NCI-H1105 (cell line): ENCODE results near the gene PTPN7.
"Not testable (repeated sequence)": the region's sequence is repeated elsewhere in the genome, so short reads cannot be mapped to it uniquely, and the experiment has no call there.

Experiments
- DNase-seq: peaks from one replicate; lab custom pipeline; 2025; lab: John Stamatoyannopoulos, UW

The PTPN7 gene

DNA sequence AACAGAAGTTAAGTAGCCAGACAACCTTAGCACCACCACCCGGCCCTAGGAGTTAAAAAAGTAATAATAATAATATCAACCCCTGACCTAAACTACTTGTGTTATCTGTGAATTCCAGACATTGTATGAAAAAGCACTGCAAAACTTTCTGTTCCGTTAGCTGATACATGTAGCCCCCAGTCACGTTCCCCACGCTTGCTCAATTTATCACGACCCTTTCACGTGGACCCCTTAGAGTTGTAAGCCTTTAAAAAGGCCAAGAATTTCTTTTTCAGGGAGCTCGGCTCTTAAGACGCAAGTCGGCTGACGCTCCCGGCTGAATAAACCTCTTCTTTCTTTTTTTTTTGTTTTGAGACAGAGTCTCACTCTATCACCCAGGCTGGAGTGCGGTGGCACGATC is 6.7 kb upstream of the PTPN7 start:
- DNase-seq, result not testable (repeated sequence)

DNA sequence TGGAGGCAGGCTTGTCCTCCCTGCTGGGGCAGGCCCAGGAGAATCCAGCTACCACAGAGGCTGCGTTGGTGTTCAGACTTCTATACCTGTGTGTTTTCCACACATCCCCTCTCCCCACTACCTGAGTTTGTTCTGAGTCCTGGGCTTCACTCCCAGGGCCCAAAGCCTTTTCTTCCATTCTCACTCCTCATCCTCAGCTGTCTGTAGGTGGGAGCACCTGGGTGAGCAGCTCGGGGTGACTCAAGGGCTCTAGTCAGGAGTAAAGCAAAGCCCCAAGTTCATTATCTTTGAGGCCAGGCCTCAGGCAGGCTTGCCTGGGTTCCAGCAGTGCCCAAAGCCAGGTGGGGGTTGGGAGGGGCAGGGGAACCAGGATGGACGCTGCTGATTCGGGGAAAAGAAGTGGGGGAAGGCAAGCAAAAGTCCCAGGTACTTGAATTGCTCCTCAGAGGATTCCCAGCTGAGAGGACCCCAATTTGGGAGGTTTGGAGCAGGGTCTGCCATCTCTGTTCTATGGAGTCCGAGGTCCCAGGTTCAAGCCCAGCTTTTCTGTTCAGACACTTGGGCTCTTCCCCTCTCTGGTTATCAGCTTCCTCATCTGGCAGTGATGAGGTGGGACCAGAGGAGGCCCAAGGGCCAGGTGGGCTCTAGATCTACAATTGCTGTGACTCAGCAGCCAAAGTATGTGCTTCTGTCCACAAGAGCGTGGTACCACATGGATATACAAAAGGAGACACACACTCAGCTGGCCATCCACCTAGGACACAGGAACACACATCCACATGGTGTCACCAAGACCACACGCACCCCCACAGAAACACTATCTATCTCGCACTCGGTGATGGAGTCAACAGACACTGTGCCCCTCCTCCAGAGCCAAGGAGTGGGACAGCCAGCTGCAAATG is 5.8 kb upstream of the PTPN7 start:
- no peak for DNase-seq

DNA sequence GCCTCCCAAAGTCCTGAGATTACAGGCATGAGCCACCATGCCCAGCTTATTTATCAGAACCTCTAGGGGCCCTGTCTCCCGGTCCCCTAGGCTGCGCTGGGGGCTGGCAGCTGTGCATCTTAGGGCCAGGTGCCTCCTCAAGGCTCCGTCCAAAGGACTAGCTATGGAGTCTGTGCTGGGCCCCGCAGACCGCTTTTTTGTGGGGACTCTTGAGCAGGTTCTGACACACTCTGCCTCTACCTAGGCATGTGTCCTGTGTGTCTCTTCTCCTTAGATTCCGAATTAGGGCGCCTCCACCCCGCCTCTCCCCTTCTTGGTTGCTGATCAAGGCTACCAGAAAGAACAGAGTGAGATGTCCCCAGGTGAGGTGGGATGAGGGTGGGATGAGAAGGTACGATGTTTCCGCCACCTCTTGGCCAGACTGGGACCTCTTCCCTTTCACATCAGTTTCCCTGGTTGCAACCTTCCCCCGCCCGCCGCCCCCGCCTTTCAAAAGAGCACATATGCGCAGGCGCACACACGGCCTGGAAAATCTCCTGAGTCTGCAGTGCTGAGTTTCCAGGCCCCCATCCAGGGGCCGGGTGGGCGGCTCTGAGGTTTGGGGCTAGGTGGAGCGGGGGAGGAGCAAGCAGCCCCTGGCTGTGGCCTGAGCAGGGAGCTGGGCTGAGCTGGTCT is 5.0 kb upstream of the PTPN7 start:
- DNase-seq, result no peak

DNA sequence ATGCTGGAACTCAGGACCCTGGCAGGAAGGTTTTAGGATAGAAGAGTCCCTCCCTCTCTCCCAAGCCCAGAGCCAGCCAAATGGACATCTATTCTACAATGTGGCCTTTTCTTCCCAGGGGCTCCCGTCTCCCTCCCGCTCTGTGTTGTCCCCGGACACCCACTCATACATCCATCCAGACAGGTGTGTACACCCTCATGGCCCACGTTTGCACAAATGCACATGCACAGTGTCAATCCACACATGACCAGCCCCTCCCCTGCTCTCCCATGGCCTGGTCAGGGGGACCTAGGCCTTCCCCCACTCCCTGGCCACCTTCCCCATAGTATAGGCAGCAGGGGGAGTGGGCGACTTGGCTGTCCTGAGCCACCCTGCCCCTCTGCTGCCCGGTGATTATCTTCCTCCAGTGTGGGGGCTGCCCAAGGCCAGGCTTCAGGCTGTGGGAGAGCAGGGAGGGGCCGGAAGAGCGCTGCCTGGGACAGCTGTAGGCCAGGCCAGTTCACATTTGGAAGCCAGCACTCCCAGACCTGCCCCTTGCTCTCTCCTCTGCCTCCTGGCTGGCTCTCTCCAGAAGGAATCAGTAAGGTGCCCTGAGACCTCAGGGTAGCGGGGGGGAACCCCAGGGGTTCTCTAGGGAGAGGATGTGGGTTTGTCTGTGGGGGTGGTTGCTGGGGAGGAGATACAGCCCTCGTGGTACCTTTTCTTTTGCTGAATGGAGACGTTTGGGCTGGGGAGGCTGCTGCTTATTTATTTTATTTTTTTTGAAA is 4.1 kb upstream of the PTPN7 start:
- DNase-seq, result no peak

DNA sequence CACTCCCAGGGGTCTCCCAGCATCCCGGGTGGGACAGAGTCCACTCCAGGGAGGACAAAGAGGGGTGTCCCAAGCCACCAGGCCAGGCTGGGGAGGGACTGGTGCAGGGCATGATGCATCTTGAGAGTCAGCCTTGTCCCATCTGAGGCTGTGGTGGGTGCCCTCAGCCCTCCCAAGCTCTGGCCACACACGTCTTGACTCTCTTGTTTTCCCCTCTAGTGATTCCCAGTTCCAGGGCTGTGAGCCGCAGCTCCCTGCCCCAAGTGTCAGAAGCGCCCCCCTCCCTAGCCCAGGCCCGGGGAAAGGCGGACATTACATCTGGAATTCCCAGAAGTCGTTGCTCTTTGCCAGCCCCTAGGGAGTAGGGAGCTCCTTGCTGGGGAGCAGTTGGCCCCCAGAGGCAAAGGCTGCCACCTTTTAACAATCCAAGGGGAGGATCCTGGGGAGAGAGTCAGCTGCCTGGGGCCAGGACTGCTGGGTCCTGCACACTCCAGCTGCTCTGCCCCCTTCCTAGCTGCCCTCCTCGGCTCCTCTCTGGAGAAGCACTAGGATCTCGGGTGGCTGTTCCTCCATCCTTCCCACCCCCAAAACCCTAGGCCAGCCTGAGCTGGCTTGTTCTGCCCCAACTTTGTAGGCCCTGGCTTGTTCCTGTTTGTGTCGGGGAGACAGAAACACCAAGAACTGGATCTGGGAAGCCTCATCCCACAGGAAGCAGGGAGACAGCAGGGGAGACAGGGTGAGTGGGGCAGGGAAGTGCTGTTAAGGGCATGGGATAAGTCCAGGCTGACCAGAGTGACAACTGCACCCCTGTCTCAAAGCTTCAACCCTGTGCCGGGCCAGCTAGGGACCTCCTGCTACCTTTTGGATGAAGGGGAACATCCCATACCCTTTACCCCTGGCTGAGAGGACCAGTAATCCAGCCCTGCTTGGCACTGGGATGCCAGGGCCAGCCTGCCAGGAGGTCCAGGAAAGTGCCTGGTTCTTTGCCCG is 3.2 kb upstream of the PTPN7 start:
- DNase-seq, result no peak

DNA sequence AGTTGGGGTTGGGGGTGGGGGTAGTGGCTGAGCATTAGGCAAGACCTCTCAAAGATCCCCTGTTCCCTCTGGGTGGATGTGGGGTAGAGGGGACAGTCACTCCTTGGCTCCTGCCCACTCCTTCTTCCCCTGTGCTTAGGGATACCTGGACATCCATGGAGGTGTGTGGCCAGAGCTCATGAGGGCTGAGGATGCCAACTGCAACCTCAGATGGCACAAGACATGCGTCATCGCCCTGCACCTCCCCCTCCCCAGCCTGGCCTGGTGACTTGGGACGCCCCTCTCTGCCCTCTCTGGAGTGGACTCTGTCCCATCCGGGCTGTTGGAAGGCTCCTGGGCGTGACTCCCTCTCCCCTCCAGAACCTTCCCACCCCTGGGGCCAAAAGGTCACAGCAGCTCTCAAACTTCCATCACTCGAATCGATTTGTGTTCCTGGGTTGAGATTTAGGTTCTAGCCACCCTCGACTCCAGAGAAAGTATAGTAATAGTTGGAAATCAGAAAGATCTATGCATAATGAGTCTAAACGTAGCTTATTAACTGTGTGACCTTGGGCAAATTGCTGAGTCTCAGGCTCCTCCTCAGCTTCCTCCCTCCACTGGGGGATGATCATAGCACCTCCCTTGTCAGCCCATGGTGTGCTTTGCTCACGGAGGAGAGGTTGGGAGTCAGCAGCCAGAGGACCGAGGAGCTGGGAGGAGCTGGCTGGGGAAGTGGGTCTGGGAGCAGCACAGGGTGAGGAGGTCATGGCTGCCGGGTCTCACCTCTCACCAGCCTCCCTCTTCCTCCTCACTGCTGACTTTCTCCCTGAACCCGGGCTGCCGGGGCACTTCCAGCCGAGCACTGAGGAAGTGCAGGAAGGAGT is 2.2 kb upstream of the PTPN7 start:
- no peak for DNase-seq

DNA sequence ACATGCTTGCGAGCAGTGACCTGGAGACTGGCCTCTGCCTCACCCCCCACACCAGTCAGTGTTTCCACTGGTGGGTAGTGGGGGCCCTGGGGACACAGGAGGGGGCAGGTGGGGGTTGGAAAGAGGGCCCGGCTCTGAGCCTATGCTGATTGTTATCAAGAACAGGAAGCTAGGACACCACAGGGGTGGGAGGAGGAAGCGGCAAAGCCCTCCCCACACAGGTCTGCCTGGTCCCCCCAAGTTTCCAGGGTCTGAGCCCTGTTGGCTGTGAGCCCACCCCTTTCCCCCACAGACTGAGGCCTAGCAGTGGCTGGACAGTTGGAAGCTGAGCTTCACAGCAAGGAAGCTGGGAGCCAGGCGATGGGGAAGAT is 1.6 kb upstream of the PTPN7 start:
- no peak for DNase-seq

DNA sequence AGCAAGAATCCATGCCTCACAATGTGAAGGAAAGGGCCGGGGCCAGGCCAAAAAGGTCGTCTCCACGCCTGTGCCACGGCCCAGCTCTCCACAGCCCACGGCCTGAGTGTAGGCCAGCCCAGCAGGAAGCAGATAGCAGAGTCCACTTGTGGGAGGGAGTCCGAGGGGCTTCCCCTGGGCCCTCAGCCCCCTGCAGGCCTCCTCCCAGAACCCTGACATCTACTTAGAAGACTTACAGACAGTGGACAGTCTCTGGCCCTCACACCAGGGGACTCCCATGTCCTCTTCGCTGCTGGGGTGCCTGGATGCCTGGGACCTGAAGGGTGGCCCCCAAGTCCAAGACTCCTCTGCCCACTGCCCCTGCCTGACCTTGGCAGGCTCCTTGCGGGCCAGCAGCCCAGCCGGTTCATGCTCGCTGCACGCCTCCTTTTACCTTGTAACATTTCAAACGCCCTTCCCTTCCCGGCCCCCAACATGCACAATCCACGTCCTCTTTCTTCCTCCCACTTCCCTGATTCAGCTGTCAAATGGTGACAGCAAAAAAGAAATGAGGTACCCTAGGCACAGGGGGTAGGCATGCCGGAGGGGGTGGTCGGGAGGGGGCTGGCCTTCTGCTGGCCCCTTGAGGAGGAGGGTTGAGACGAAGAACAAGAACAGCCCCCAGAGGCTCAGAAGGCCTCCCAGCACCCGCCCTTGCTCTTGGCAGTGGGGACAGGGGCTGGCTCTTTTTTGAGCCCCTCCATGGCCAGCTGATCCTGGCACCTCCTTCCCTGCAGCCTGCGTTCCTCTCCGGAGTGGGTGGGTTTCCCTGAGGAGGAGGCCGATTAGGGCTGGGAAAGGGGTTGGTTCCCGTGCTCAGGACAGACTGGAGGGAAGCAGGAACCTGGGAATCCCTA is 997 bp upstream of the PTPN7 start:
- DNase-seq, result no peak

DNA sequence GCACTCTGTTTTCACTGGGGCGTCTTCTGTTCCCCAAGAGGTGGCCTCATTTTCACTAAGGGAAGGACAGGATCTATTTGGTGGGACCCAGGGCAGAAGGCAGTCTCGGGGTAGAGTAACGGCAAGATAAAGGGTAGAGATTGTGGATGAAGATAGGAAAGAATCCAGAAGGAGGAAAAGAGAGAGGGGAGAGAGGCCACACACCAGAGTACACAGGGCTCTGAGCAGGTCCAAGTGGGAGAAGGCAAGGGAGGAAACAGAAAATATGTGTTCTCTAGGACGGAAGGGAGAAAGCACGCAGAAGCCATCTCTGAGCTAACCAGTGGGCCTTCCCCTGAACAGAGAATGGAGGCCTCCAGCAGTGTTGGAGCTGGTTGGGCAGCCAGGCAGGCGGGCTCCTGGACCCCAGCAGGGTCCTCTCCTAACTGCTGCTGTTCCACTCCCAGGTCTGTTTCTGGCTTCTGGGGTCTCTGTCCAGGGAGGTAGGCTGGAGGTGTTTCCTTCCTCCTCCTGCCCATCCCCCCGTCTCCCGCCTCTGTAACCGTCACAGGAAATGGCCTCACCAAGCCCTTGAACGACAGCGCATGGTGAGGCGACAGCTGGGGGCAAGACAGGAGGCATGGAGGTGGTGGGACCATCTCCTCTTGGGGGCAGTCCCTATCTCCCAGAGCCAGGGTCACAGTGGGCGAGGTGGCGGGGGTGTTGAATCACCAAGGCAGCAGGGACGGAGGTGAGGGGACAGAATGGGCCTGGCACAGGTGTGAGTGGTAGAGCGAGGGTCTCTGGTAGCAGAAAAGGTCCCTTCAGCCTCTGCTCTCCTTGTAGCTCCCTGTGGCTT is 649 bp downstream of the PTPN7 start:
- DNase-seq, result no peak

DNA sequence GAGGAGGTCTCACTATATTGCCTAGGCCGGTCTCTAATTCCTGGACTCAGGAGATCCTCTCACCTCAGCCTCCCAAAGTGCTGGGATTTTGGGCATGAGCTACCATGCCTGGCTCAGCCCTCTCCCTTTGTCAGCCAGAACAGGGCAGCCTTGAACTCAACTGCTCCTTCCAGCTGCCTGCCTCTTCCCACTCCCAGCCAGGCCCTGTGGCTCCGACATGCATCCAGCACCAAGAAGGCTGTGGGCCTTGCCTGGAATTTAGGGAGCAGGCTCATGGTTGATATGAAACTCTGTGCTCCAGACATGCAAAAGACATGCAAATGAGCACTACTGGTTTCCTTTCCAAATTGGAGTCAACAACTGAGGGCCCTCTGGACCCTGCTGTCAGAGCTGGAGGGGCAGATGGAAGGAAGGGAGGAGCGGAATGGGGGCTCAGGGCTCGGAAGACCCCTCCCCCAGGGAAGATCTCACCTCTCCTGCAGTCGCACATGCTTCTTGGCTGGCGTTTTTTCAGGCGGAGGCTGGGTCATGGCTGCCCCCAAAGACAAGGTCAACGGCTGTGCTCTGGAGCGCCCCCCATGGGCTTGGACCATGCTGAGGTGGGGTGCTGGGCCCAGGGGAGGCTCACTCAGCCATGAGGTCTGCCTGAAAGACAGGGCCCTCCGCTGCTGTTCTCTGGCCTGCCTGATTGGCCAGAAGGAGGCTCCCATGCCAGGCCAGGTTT is 1.4 kb downstream of the PTPN7 start:
- no peak for DNase-seq

DNA sequence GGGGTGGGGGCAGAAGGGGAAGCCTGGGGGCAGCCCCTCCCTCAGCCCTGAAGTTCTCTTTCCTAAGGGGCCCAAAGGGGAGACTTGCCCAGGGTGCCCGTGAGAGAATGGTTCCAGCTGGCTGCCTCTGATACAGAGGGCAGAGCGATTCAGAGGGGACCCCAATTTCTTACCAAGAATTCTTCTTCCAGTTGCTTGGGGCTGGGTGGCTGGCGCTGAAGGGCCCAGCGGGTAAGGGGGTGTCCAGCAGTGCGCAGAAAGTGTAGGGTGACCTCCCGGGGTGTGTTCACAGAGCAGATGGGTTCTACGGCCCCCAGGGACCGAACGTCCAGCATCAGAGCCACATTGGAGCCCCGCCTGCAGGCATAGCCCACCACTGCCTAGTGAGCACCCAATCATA is 2.5 kb downstream of the PTPN7 start:
- no peak for DNase-seq

DNA sequence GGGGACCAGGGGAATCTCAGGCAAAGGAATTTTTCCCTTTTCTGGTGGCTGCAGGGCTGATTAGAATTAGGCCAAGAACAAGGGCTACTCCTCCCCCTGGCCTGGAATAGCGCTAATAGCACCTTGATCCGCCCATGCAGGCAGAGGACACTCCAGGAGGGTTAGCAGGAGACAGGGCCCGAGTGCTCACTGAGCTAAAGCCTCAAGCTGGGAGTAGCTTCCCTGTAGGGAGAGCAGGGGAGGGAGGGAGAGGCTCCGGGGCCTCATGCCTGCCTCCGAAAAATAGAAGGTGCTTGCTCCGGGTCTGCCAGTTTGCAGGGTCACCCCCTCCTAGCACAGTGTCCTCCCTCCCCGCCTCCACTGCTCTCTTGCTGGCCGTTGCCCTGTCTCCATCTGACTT is 3.8 kb downstream of the PTPN7 start:
- no peak for DNase-seq

DNA sequence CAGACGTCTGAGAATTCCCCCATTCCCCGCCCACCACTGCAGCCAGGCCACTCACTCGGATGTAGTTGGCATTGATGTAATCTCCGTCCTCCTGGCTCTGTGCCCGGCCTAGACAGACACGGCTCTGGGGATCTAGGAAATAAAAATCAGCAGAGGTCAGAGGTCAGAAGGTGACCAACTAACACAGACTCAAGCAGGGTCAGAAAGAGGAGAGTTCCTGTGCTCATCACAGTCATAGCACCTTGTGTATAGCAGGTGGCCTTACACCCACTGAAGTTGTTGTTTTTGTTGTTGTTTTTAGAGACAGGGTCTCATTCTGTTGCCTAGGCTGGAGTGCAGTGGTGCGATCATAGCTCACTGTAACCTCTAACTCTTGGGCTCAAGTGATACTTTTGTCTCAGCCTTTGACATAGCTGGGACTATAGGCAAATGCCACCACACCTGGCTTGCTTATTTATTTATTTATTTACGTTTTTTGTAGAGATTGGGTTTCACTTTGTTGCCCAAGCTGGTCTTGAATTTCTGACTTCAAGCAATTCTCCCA is 4.9 kb downstream of the PTPN7 start:
- DNase-seq, result no peak

DNA sequence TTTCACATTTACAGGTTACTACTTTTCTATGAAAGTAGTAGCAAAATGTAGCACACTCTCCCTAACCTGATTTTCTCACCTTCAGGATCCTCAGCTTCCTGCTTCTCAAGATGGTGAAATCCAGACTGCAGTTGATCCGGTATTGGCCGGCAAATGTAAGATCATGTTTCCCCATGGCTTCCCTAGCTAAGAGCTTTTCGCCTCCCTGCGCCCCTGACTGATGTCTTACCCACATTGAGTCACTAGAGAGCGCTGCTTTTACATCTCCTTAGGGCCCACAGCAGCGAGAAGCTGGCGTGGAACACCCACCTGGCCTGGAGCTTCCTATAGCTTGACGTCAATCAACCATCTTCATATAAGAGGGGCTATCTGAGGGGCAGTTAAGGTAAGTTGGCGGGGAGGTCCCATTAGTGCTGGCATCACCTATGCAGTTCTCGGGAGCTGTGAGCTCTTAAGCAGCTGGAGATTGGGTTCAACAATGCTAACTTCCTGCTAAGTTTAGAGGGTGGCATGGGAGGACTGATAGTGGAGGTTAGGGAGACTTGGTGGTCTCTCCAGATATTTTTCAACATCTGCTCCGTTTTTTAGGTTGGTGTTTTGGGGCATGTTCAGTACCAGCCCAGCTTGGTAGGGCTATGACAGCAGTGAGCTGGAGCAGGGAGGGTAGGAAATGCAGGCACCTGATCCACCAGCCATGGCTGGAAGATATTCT is 5.5 kb downstream of the PTPN7 start:
- no peak for DNase-seq

DNA sequence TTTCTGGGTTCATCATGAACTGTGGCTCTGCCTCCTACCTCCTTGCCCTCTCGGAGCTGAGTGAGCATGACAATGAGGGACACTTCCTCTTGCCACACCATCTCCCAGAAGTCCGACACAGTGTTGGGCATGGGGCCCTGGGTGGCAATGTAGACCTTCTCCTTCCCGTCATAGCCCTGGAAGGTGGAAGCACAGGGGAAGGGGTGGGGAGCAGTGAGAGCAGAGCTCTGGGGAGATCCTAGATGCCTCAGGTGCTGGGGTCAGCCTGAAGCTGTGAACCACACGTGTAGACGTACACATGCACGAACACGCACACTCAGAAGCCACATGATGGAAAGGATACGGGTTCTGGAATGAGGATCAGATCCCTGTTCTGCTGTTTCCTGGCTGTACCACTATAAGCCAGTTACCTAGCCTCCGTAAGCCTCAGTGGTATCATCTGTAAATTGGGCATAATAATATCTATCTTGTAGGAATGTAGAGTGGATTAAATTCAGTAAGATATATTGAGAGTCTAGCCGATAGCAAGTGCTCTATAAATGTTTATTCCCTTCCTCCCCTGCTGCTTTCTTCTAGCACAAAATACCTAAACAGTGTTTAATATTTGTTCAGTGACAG is 6.1 kb downstream of the PTPN7 start:
- no peak for DNase-seq

DNA sequence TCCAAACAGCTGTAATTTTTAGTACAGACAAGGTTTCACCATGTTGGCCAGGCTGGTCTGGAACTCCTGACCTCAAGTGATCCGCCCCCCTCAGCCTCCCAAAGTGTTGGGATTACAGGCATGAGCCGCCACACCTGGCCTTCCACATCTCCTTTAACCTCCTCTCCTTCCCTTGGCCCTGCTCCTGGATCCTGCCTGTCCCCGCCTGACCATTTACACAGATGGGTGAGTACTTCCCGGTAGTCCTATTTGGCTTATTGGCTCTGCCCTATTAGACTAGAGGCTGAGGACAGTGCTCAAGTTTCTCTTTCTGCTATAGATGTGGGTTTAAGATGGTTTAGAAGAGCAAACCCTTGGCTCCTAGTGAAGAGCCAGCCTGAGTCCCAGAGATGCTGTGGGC is 7.1 kb downstream of the PTPN7 start:
- no peak for DNase-seq

DNA sequence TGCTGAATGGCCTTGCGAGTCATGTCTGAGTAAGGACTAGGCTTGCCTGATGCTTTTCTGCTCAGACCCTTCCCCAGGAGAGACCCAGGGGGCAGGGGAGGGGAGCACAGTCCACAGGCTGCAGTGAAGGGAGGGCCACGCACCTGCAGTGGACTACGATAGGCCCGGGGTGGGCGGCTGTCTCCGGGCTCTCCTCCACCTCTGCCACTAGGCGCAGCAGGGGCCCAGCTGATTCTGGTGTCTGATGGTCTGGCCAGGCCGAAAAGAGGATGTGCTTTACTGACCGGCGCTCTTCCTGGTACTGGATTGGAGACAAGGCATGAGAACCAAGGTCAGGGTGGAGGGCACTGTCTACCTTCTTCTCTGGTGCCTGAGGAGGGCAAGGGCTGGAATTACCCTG is 8.0 kb downstream of the PTPN7 start:
- no peak for DNase-seq
